T-helper 2 cell (primary cell): ENCODE data around the gene HIRIP3.
A peak's percentile ranks its signal among the peaks of the same experiment; 100 is the strongest.
"Not testable (repeated sequence)": the region's sequence is repeated elsewhere in the genome, so short reads cannot be mapped to it uniquely, and the experiment has no call there.

Source experiments
- DNase-seq, 5 experiments: peaks; one replicate each; pipeline versions ENCODE4 v3.0.0 to v3.0.0-alpha.2; 2012 to 2022

Gene HIRIP3

DNA sequence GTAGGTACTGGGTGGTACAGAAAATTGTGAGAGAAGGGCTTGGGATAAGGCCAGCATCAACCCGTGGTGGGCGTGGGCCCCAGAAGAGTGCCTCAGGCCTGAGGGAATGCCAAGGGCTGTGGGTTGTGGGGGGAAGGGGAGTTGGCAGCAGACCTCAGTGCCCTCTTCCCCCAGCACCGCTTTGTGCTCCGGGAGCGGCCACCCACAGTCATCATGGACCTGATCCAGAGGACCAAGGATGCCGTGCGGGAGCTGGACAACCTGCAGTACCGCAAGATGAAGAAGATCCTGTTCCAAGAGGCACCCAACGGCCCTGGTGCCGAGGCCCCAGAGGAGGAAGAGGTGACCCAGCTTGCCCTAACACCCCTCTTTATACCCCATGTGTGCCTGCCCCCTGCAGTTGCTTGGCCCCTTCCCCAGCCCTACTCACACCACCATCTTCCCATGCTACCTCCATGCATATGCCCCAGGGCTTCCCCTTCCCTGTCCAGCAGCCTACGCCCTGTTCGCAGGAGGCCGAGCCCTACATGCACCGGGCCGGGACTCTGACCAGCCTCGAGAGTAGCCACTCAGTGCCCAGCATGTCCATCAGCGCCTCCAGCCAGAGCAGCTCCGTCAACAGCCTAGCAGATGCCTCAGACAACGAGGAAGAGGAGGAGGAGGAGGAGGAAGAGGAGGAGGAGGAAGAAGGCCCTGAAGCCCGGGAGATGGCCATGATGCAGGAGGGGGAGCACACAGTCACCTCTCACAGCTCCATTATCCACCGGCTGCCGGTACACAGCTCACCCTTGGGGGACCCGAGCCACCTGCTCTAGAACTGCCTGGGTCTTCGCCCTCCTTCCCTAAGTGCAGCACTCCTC lies 12.6 kb downstream of the HIRIP3 start:
- DNase-seq = no peak

GRCh38 chr16:29978564-29979270 lies 16.7 kb downstream of the HIRIP3 start:
- no peak for DNase-seq

GRCh38 chr16:29978081-29978480 lies 17.3 kb downstream of the HIRIP3 start:
- no peak for DNase-seq

- DNase-seq = no peak
Measured at GRCh38 chr16:29977063-29977825, 18.2 kb downstream of the HIRIP3 start.

GRCh38 chr16:29975811-29976511 lies 19.5 kb downstream of the HIRIP3 start:
- DNase-seq = no peak

- DNase-seq = peak in 1 of 5 experiments; percentile 25
Measured at GRCh38 chr16:29975134-29975538, 20.3 kb downstream of the HIRIP3 start.

- DNase-seq = peak in 1 of 5 experiments; percentile 49
Measured at GRCh38 chr16:29974291-29975133, 20.9 kb downstream of the HIRIP3 start.

DNA sequence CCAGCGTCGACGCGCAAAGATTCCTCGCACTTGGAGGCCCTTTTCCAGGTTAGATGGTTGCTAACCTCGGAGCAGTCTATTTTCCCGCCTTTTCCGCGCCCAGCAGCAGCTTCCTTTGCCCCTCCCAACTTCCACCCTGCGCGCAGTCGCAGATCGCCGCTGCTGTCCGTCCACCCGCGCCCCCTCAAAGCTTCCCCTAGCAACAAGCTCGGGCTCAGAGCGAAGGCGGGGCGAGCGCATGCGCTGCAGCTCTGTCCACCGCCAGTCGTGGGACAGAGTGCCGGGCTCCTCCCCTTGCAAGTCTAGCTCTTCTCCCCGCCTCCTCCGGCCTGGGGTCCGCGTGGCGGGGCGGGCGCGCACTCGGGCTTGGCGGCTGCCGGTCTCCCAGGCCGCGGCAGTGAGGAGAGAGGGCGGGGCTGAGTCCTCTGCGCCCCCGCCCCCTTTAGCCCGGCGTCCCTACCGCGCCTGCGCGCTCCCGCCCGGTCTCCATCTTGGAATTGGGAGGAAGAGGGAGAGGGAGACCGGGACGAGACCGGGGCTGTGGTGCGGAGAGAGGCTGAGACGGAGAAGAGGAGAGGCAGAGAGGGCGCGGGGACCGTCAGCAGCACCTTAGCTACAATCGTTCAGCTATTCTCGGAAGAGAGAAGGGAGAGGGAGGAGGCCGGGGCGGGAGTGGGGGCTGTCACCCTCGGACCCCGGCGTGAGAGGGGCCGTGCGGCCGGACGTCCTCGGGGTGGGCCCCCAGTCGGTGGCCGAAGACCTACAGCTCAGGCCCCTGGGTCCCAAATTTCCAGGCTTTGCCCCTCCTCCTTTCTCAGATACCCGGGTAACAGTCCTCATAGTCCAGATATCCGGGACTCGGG lies 21.8 kb downstream of the HIRIP3 start, which contains the start of gene TAOK2:
Gene TAOK2 (plus strand): TSS at position 485 of the 863 bp plus-strand sequence. CDS start 3,905 bp downstream, outside the sequence.
- DNase-seq = peak; percentile 83 to 97 (median 93)

GRCh38 chr16:29972992-29973383 lies 22.4 kb downstream of the HIRIP3 start:
- DNase-seq = no peak

- DNase-seq = no peak
Measured at GRCh38 chr16:29972500-29972899, 22.9 kb downstream of the HIRIP3 start.

GRCh38 chr16:29971304-29971703 lies 24.1 kb downstream of the HIRIP3 start:
- DNase-seq = no peak

DNA sequence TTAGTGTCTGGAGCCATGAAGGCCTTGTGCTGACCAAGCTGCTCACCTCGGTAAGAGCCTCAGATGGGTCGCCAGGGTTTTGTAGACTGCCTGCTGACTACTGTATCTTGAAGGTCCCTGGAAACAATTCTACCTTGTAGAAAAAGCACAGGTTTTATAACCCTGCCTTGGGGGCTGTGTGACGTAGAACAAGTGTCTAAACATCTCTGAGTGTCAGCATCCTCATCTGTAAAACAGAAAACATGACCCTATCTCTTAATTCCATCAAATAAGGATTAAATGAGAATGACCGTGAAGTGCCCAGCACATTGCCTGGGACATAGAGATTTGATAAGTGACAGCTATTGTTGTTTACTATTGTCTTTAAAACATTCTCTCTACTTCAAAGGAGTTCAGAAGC lies 27.2 kb downstream of the HIRIP3 start:
- no peak for DNase-seq

- DNase-seq = no peak
Measured at GRCh38 chr16:29963021-29963743, 32.2 kb downstream of the HIRIP3 start.

GRCh38 chr16:29962344-29962994 lies 32.9 kb downstream of the HIRIP3 start:
- no peak for DNase-seq

- peak; percentile 88 to 93 (median 90) for DNase-seq
Measured at GRCh38 chr16:29961479-29962343, 33.7 kb downstream of the HIRIP3 start, which contains the start of gene TMEM219. Gene TMEM219 (plus strand): TSS chr16:29962079. CDS start chr16:29963144, 1,065 bp downstream.

- DNase-seq = no peak
Measured at GRCh38 chr16:29961127-29961478, 34.3 kb downstream of the HIRIP3 start.

DNA sequence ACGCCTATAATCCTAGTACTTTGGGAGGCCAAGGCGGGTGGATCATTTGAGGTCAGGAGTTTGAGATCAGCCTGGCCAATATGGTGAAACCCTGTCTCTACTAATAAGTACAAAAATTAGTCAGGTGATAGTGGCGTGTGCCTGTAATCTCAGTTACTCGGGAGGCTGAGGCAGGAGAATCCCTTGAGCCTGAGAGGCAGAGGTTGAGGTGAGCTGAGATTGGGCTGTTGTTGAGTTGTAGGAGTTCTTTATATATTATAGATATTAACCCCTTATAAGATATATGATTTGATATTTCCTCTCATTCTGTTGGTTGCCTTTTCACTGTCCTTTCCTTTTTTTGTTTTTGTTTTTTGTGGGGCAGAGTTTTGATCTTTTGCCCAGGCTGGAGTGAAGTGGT lies 35.6 kb downstream of the HIRIP3 start:
- not testable (repeated sequence) for DNase-seq

GRCh38 chr16:29959293-29959692 lies 36.1 kb downstream of the HIRIP3 start:
- DNase-seq = no peak
